Right hindlimb (tissue), 1 donor: ENCODE data around the gene HIRIP3.

ENCODE experiments used
- DNase-seq: peaks from one replicate; pipeline ENCODE4 v3.0.0-alpha.2; 2018

Gene HIRIP3

DNA sequence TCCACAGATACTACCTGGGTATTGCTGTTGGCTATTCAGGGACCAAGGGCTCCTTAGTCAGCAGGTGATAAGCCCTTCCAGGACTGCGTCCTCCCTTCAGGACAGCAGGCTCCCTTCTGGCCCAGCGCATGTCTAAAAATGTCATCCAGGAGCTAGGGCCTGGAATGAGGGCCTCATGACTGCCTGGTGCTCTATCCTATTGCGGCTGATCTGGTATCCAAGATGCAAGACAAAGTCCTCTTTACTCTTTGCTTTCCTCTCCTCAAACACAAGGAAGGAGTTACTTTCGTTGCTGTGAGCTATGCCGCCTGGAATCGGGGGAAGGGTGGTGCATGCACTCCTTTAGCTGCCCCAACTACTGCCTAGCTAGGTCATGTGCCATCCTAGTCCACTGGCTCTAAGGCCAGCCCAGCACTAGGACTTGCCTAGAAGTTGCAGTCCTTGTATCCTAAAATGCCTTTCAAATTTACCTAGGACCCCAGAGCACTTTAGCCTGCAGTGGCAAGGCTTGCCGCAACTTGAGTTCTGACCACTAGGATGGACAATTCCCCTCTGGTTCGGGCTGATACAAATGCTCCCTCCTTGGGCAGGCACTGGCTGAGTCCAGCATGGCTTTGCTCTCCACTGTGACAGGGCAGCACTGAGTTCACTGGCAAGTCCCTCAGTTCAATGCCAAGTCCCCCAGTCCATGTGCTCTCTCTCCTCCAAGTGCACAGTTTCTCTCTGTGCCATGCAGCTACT lies 43.6 kb downstream of the HIRIP3 start:
- DNase-seq, result no peak

- DNase-seq, result no peak
These were observed 44.5 kb downstream of the HIRIP3 start for GRCh38 chr16:29950806-29951461.

- no peak for DNase-seq
These were observed 47.5 kb downstream of the HIRIP3 start for GRCh38 chr16:29947897-29948296.

- DNase-seq, result peak; percentile 68
These were observed 51.3 kb downstream of the HIRIP3 start for GRCh38 chr16:29943846-29944799.
